ENCODE measurements around the gene FGF1.

FGF1 gene

GRCh38 chr5:142713121-142713706 is 27.3 kb upstream of the FGF1 start:
- peak; percentile 97 for TF ChIP-seq CTCF (conservative IDR thresholded peaks at IDR 0.05; ENCODE audit: low read depth, low read length)
- peak overlapping the region; percentile 38; the same call in 1 of the 2 replicates for H3K9ac ChIP-seq

GRCh38 chr5:142703153-142703552 is 17.3 kb upstream of the FGF1 start:
- Histone ChIP-seq H3K36me3 (ENCODE audit: insufficient read depth) (no peaks in the 10 kb centered on the region), H3K27me3 (ENCODE audit: insufficient read depth, low read depth) (no peaks in the 10 kb centered on the region), H2AFZ (ENCODE audit: low read depth) (no peak overlapping the region), H3K4me3 (IDR thresholded peaks at IDR 0.05; ENCODE audit: insufficient read depth, low read depth, low read length) (no peak overlapping the region), H3K9ac (no peak overlapping the region), H3K79me2 (ENCODE audit: insufficient read depth, low read depth) (no peaks in the 10 kb centered on the region), H3K4me1 (ENCODE audit: low read depth, poor library complexity, severe bottlenecking) (no peaks in the 10 kb centered on the region), H3K4me2 (no peak overlapping the region), H3K27ac (no peak overlapping the region), H4K20me1 (ENCODE audit: insufficient read depth) (no peaks in the 10 kb centered on the region)
- no peak for TF ChIP-seq CTCF (conservative IDR thresholded peaks at IDR 0.05; ENCODE audit: low read depth, low read length)

More at GRCh38 chr5:142713121-142713706, 27.3 kb upstream of the FGF1 start:
- Histone ChIP-seq H3K79me2 (ENCODE audit: insufficient read depth, low read depth) (no peaks in the 10 kb centered on the region), H3K36me3 (ENCODE audit: insufficient read depth) (no peaks in the 10 kb centered on the region), H3K4me3 (IDR thresholded peaks at IDR 0.05; ENCODE audit: insufficient read depth, low read depth, low read length) (no peak overlapping the region), H2AFZ (ENCODE audit: low read depth) (peak overlapping the region; percentile 98), H3K27me3 (ENCODE audit: insufficient read depth, low read depth) (no peaks in the 10 kb centered on the region), H3K4me1 (ENCODE audit: low read depth, poor library complexity, severe bottlenecking) (peaks cover 8% of the 10 kb centered on the region), H3K27ac (no peak overlapping the region), H3K4me2 (peak overlapping the region; percentile 66), H4K20me1 (ENCODE audit: insufficient read depth) (no peaks in the 10 kb centered on the region)

GRCh38 chr5:142701673-142702311 is 15.9 kb upstream of the FGF1 start:
- H3K4me2 ChIP-seq: no peak overlapping the region
- TF ChIP-seq CTCF (conservative IDR thresholded peaks at IDR 0.05; ENCODE audit: low read depth, low read length): no peak
- H3K36me3 ChIP-seq (ENCODE audit: insufficient read depth): no peaks in the 10 kb centered on the region
- no peak overlapping the region for H3K4me3 ChIP-seq (IDR thresholded peaks at IDR 0.05; ENCODE audit: insufficient read depth, low read depth, low read length)
- H3K27me3 ChIP-seq (ENCODE audit: insufficient read depth, low read depth): no peaks in the 10 kb centered on the region
- H4K20me1 ChIP-seq (ENCODE audit: insufficient read depth): no peaks in the 10 kb centered on the region
- H3K79me2 ChIP-seq (ENCODE audit: insufficient read depth, low read depth): no peaks in the 10 kb centered on the region
- no peak overlapping the region for H2AFZ ChIP-seq (ENCODE audit: low read depth)
- no peak overlapping the region for H3K9ac ChIP-seq
- no peaks in the 10 kb centered on the region for H3K4me1 ChIP-seq (ENCODE audit: low read depth, poor library complexity, severe bottlenecking)
- no peak overlapping the region for H3K27ac ChIP-seq

- H3K4me2 ChIP-seq: no peak overlapping the region
- H4K20me1 ChIP-seq (ENCODE audit: insufficient read depth): no peaks in the 10 kb centered on the region
- no peaks in the 10 kb centered on the region for H3K4me1 ChIP-seq (ENCODE audit: low read depth, poor library complexity, severe bottlenecking)
- no peak overlapping the region for H3K9ac ChIP-seq
- H3K79me2 ChIP-seq (ENCODE audit: insufficient read depth, low read depth): no peaks in the 10 kb centered on the region
- no peak for TF ChIP-seq CTCF (conservative IDR thresholded peaks at IDR 0.05; ENCODE audit: low read depth, low read length)
- no peak overlapping the region for H3K4me3 ChIP-seq (IDR thresholded peaks at IDR 0.05; ENCODE audit: insufficient read depth, low read depth, low read length)
- H3K27ac ChIP-seq: no peak overlapping the region
- H3K36me3 ChIP-seq (ENCODE audit: insufficient read depth): no peaks in the 10 kb centered on the region
- no peaks in the 10 kb centered on the region for H3K27me3 ChIP-seq (ENCODE audit: insufficient read depth, low read depth)
- no peak overlapping the region for H2AFZ ChIP-seq (ENCODE audit: low read depth)
Observed at GRCh38 chr5:142700566-142700965, 14.7 kb upstream of the FGF1 start.

All from KMS-11 (cell line).